IMR-90 (cell line): ENCODE data around the gene PAXIP1.

Experiments used
- BHLHE40 ChIP-seq: fragments of 150-350 bp; IDR thresholded peaks from 2 replicates; pipeline ENCODE4 v1.6.1; 2016; ENCODE audit warnings: mild to moderate bottlenecking, low read depth, low read length
- CTCF ChIP-seq: conservative IDR thresholded peaks from 2 replicates; pipeline ENCODE4 v1.5.1; 2012; ENCODE audit warnings: mild to moderate bottlenecking, low read depth, low read length, improper control_type of control experiment

- TF ChIP-seq CTCF (no peak), BHLHE40 (no peak)
Observed at GRCh38 chr7:154943906-154944305, 59.0 kb downstream of the PAXIP1 start.
